BLaER1 treated with 17β-estradiol and CSF1 and Interleukin-3, amounts not matched to agents 10 nM and 100 nM (cell line): Measurements from ENCODE around the gene CEMIP2.

Experiments
- H3K27ac ChIP-seq, 11 experiments: shearing (Covaris generic); formaldehyde crosslinking; 2 replicates each; pipeline ENCODE4 v1.8.1; 2022
- H3K27me3 ChIP-seq, 11 experiments: shearing (Covaris generic); formaldehyde crosslinking; 2 replicates each; pipeline ENCODE4 v1.8.1; 2022
- H3K36me3 ChIP-seq, 11 experiments: shearing (Covaris generic); formaldehyde crosslinking; 2 replicates each; pipeline ENCODE4 v1.8.1; 2022
- H3K4me1 ChIP-seq, 10 experiments: shearing (Covaris generic); formaldehyde crosslinking; 2 replicates each; pipeline ENCODE4 v1.8.1; 2022
- H3K4me2 ChIP-seq, 11 experiments: shearing (Covaris generic); formaldehyde crosslinking; 2 replicates each; pipeline ENCODE4 v1.8.1; 2022
- H3K4me3 ChIP-seq, 10 experiments: shearing (Covaris generic); formaldehyde crosslinking; 2 replicates each; pipeline ENCODE4 v1.8.1; 2022
- H3K9ac ChIP-seq, 11 experiments: shearing (Covaris generic); formaldehyde crosslinking; 2 replicates each; pipeline ENCODE4 v1.8.1; 2022
- H3K9me3 ChIP-seq, 11 experiments: shearing (Covaris generic); formaldehyde crosslinking; replicated peaks in 1 of 11; 2 replicates each; pipeline ENCODE4 v1.8.1; 2022
- H4K20me1 ChIP-seq, 11 experiments: shearing (Covaris generic); formaldehyde crosslinking; 2 replicates each; pipeline ENCODE4 v1.8.1; 2022
- Cebpa-rat ChIP-seq, 11 experiments: shearing (Covaris generic); IDR thresholded peaks; 2 replicates each; pipeline ENCODE4 v1.8.1; 2022

CEMIP2 gene

DNA sequence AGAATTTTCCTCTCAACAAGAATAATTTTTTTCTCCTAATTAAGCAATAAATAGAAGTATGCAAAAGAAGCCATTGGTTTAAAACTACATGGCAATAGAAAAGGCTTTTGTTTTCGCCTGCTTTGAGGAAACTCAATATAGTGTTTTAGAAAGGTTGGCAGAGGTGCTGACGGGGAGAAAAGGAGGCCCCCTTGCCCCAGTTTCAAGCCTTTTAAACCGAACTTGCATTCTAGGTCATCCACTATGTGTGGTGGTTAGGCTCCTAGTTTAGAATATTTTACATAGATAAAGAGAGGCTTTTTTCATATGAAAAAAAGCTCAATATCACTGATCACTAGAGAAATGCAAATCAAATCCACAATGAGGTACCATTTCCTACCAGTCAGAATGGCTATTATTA, 33.5 kb upstream of the CEMIP2 start:
- peaks cover 8 to 19% (median 12%) of the 10 kb centered on the region in 10 experiments for H3K4me1 ChIP-seq
- peaks cover 0 to 9% (median 0%) of the 10 kb centered on the region in 11 experiments; a peak in 2 of 22 replicates for H3K36me3 ChIP-seq
- no peaks in the 10 kb centered on the region for H4K20me1 ChIP-seq
- no peaks in the 10 kb centered on the region for H3K27me3 ChIP-seq
- no peak overlapping the region for H3K27ac ChIP-seq
- no peak for TF ChIP-seq Cebpa-rat (IDR thresholded peaks at IDR 0.05)
- no peak overlapping the region for H3K4me2 ChIP-seq
- H3K9ac ChIP-seq: no peak overlapping the region
- H3K9me3 ChIP-seq: peaks cover 7 to 31% (median 19%) of the 10 kb centered on the region in 11 experiments; a peak in 19 of 22 replicates
- no peak overlapping the region for H3K4me3 ChIP-seq

- no peaks in the 10 kb centered on the region for H4K20me1 ChIP-seq
- peaks cover under 1 to 21% (median 12%) of the 10 kb centered on the region in 11 experiments; a peak in 20 of 22 replicates for H3K9me3 ChIP-seq
- no peak for TF ChIP-seq Cebpa-rat (IDR thresholded peaks at IDR 0.05)
- H3K9ac ChIP-seq: no peak overlapping the region
- no peak overlapping the region for H3K4me3 ChIP-seq
- peaks cover 0 to 4% (median 0%) of the 10 kb centered on the region in 11 experiments; a peak in 1 of 22 replicates for H3K36me3 ChIP-seq
- H3K27ac ChIP-seq: peak overlapping the region in 6 of 11 experiments; percentile 20 to 69 (median 52); a peak in 7 of 22 replicates
- peaks cover 33 to 60% (median 55%) of the 10 kb centered on the region in 10 experiments for H3K4me1 ChIP-seq
- H3K4me2 ChIP-seq: peak overlapping the region; percentile 44 to 92 (median 77); a peak in 21 of 22 replicates
- H3K27me3 ChIP-seq: no peaks in the 10 kb centered on the region
Observed at GRCh38 chr9:71797266-71797665, 29.0 kb upstream of the CEMIP2 start.

DNA sequence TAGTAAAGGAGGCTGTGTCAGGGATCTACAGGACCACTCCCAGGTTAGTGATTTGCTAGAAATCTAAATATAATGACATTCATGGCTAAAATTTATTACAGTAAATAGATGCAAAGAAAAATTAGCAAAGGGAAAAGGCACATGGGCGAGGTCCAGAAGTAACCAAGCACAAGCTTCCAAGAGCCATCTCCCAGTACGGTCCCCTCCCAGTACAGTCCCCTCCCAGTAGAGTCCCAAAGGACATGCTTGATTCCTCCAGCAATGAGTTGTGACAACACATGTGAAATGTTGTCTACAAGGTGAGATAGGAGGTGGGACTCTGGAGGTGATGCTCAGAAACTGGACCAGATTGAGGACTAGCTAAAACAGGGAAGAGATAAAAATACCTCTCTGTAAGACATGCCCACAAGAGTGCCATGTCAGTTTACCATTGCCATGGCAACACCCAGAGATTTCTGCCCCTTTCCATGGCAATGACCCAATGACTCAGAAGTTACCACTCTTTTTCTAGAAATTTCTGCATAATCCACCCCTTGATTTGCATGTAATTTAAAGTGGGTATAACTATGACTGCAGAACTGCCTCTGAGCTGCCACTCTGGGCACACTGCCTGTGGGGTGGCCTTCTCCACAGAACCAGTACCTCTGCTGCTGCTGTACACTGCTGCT, 27.9 kb upstream of the CEMIP2 start:
- no peaks in the 10 kb centered on the region for H3K27me3 ChIP-seq
- peak overlapping the region; percentile 44 to 92 (median 77); a peak in 21 of 22 replicates for H3K4me2 ChIP-seq
- TF ChIP-seq Cebpa-rat (IDR thresholded peaks at IDR 0.05): no peak
- H3K4me3 ChIP-seq: peak overlapping the region in 2 of 10 experiments; percentile 13 to 34; a peak in 3 of 20 replicates
- peaks cover 33 to 66% (median 55%) of the 10 kb centered on the region in 10 experiments for H3K4me1 ChIP-seq
- H3K9me3 ChIP-seq: peaks cover 0 to 22% (median 10%) of the 10 kb centered on the region in 11 experiments; a peak in 13 of 22 replicates
- H3K36me3 ChIP-seq: no peaks in the 10 kb centered on the region; a peak in 1 of 22 replicates
- H4K20me1 ChIP-seq: no peaks in the 10 kb centered on the region
- peak overlapping the region in 2 of 11 experiments; percentile 6 to 31; a peak in 1 of 22 replicates for H3K9ac ChIP-seq
- H3K27ac ChIP-seq: peak overlapping the region in 9 of 11 experiments; percentile 12 to 69 (median 57); a peak in 16 of 22 replicates

DNA sequence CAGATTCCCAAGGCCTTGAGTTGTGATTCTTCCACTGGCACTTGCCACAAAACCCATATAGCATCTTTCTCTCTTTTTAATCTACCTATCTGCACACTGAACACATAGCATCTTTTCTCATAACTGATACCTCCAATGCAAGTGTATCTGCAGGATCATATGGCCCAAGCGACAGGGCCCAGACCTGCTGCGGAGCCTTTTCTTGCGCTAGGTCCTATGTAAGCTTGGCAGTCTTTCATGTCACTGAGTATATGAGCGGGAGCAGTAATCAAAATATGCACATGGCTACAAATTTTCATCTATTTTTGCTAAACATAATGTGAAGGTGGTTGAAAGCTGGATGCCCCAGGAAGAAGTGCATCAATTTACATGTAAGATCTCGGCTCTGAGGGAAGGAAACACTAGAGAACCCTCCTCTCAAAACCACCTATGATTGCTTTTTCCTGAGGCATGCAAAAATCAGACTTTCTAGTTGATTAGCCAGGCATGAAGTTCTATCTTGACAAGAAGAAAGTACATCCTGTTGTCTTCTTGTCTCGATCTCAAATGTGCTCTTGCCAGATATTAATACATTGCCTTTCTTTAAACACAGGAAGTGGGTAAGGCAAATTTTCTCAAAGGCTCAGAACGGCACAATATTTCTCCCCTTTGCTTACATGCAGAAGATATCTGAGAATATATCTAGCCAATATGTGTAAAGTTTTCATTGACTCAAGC, 26.9 kb upstream of the CEMIP2 start:
- peaks cover 33 to 66% (median 55%) of the 10 kb centered on the region in 10 experiments for H3K4me1 ChIP-seq
- H3K9me3 ChIP-seq: peaks cover 0 to 22% (median 5%) of the 10 kb centered on the region in 11 experiments; a peak in 11 of 22 replicates
- H3K4me3 ChIP-seq: peak overlapping the region in 7 of 10 experiments; percentile 1 to 34 (median 16); a peak in 7 of 20 replicates
- peak overlapping the region in 9 of 11 experiments; percentile 5 to 46 (median 14); a peak in 15 of 22 replicates for H3K9ac ChIP-seq
- H3K4me2 ChIP-seq: peak overlapping the region; percentile 39 to 92 (median 77); a peak in 21 of 22 replicates
- no peaks in the 10 kb centered on the region for H4K20me1 ChIP-seq
- peak overlapping the region in 9 of 11 experiments; percentile 12 to 69 (median 57); a peak in 18 of 22 replicates for H3K27ac ChIP-seq
- no peak for TF ChIP-seq Cebpa-rat (IDR thresholded peaks at IDR 0.05)
- H3K27me3 ChIP-seq: no peaks in the 10 kb centered on the region
- H3K36me3 ChIP-seq: no peaks in the 10 kb centered on the region; a peak in 1 of 22 replicates

- H3K9ac ChIP-seq: no peak overlapping the region
- no peaks in the 10 kb centered on the region for H3K36me3 ChIP-seq
- H3K27ac ChIP-seq: peak overlapping the region in 6 of 11 experiments; percentile 46 to 69 (median 60); a peak in 9 of 22 replicates
- peak overlapping the region in 9 of 11 experiments; percentile 71 to 92 (median 80); a peak in 18 of 22 replicates for H3K4me2 ChIP-seq
- H3K4me1 ChIP-seq: peaks cover 33 to 66% (median 55%) of the 10 kb centered on the region in 10 experiments
- H3K9me3 ChIP-seq: peaks cover 0 to 11% (median 4%) of the 10 kb centered on the region in 11 experiments; a peak in 8 of 22 replicates
- H4K20me1 ChIP-seq: no peaks in the 10 kb centered on the region
- H3K27me3 ChIP-seq: no peaks in the 10 kb centered on the region
- no peak for TF ChIP-seq Cebpa-rat (IDR thresholded peaks at IDR 0.05)
- no peak overlapping the region for H3K4me3 ChIP-seq
Observed at GRCh38 chr9:71793386-71794105, 25.2 kb upstream of the CEMIP2 start.

- no peak overlapping the region for H3K4me2 ChIP-seq
- H3K27me3 ChIP-seq: no peaks in the 10 kb centered on the region
- H3K27ac ChIP-seq: no peak overlapping the region
- H3K4me1 ChIP-seq: peaks cover 26 to 52% (median 44%) of the 10 kb centered on the region in 10 experiments
- H3K9me3 ChIP-seq: peaks cover 0 to 11% (median 4%) of the 10 kb centered on the region in 11 experiments; a peak in 8 of 22 replicates
- no peaks in the 10 kb centered on the region for H3K36me3 ChIP-seq
- no peak overlapping the region for H3K9ac ChIP-seq
- no peak for TF ChIP-seq Cebpa-rat (IDR thresholded peaks at IDR 0.05)
- no peaks in the 10 kb centered on the region for H4K20me1 ChIP-seq
- no peak overlapping the region for H3K4me3 ChIP-seq
Observed at GRCh38 chr9:71791875-71792274, 23.6 kb upstream of the CEMIP2 start.

DNA sequence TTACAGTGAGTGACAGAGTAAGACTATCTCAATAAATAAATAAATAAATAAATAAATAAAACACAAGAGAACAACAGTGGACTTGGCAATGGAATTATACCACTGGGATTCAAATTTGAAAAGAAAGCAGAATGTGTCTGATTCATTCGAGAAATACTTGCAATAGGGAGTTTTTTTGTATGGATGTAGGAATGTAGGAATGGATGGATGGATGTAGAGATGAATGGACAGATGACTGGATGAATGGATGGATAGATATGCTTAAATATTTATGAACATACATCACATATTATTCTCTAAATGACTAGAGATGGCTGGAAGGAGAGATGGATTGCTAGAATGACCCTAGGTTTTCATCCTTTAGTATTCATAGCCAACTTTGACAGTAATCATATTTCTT, 22.0 kb upstream of the CEMIP2 start:
- H3K27ac ChIP-seq: no peak overlapping the region
- no peak overlapping the region for H3K4me3 ChIP-seq
- peaks cover 12 to 37% (median 28%) of the 10 kb centered on the region in 10 experiments for H3K4me1 ChIP-seq
- H3K4me2 ChIP-seq: no peak overlapping the region
- H3K36me3 ChIP-seq: no peaks in the 10 kb centered on the region
- H4K20me1 ChIP-seq: no peaks in the 10 kb centered on the region
- TF ChIP-seq Cebpa-rat (IDR thresholded peaks at IDR 0.05): no peak
- H3K9me3 ChIP-seq: peaks cover 0 to 11% (median 4%) of the 10 kb centered on the region in 11 experiments; a peak in 8 of 22 replicates
- no peak overlapping the region for H3K9ac ChIP-seq
- no peaks in the 10 kb centered on the region for H3K27me3 ChIP-seq

- no peak for TF ChIP-seq Cebpa-rat (IDR thresholded peaks at IDR 0.05)
- Histone ChIP-seq H3K4me1 (peaks cover 13 to 37% (median 30%) of the 10 kb centered on the region in 10 experiments), H3K27me3 (no peaks in the 10 kb centered on the region), H3K4me3 (peak overlapping the region in 3 of 10 experiments; percentile 9 to 36 (median 27); a peak in 5 of 20 replicates), H3K36me3 (no peaks in the 10 kb centered on the region), H4K20me1 (no peaks in the 10 kb centered on the region), H3K27ac (peak overlapping the region in 5 of 11 experiments; percentile 1 to 45 (median 15); a peak in 3 of 22 replicates), H3K4me2 (peak overlapping the region; percentile 62 to 88 (median 75)), H3K9me3 (no peaks in the 10 kb centered on the region), H3K9ac (peak overlapping the region in 8 of 11 experiments; percentile 3 to 58 (median 33); a peak in 9 of 22 replicates)
Observed at GRCh38 chr9:71783120-71783523, 14.8 kb upstream of the CEMIP2 start.
